Natural killer cell (primary cell): ENCODE results near the gene AIFM2. TPM values are rescaled to one million over a fixed set of nuclear protein-coding genes. Genes with fewer than 3 reads are reported as not detected.

Source experiments
- ATAC-seq, 3 donors: fragments of 150-1000 bp in 2 of 3; fragments of 200-7000 bp in 1 of 3; cut with Tn5 transposase; 1 replicate in 1 of 3; 2 replicates in 2 of 3; pipeline ENCODE4 v1.10.0; 2021; ENCODE audit warnings: mild to moderate bottlenecking in 2 of 3, moderate library complexity in 2 of 3
- DNase-seq, 2 donors: peaks; one replicate each; pipeline versions ENCODE4 v3.0.0 to v3.0.0-alpha.2; 2013 to 2021; ENCODE audit warnings: mixed read lengths in 1 of 2
- H3K27ac ChIP-seq: one replicate; pipeline ENCODE4 v1.5.1; 2013; ENCODE audit warnings: mild to moderate bottlenecking, low read length
- H3K27me3 ChIP-seq: one replicate; pipeline ENCODE4 v1.6.1; 2013; ENCODE audit warnings: low read length; ENCODE audit not compliant: control insufficient read depth, insufficient read depth
- H3K36me3 ChIP-seq: one replicate; pipeline ENCODE4 v1.6.1; 2013; ENCODE audit warnings: low read length; ENCODE audit not compliant: control insufficient read depth, insufficient read depth
- H3K4me1 ChIP-seq: one replicate; pipeline ENCODE4 v1.6.1; 2013; ENCODE audit warnings: low read length; ENCODE audit not compliant: control insufficient read depth, insufficient read depth
- H3K4me3 ChIP-seq: one replicate; pipeline ENCODE4 v1.5.1; 2013; ENCODE audit warnings: low read length
- H3K9me3 ChIP-seq: one replicate; pipeline ENCODE4 v1.6.1; 2013; ENCODE audit warnings: low read length; ENCODE audit not compliant: control insufficient read depth, insufficient read depth
- H3K27ac Mint-ChIP-seq, 2 donors: one replicate each; pipeline ENCODE4 v1.8.0; 2022; ENCODE audit warnings: mild to moderate bottlenecking in 2 of 2, mixed read lengths in 2 of 2, moderate library complexity in 1 of 2
- H3K27me3 Mint-ChIP-seq, 2 donors: one replicate each; pipeline ENCODE4 v1.8.0; 2022; ENCODE audit warnings: low read depth in 2 of 2, mixed read lengths in 2 of 2
- H3K36me3 Mint-ChIP-seq: one replicate; pipeline ENCODE4 v1.8.0; 2022; ENCODE audit warnings: mixed read lengths
- H3K4me1 Mint-ChIP-seq, 2 donors: one replicate each; pipeline ENCODE4 v1.8.0; 2022; ENCODE audit warnings: mixed read lengths in 2 of 2
- H3K4me3 Mint-ChIP-seq: one replicate; pipeline ENCODE4 v1.8.0; 2022; ENCODE audit warnings: mild to moderate bottlenecking, moderate library complexity, mixed read lengths
- H3K9me3 Mint-ChIP-seq, 2 donors: one replicate each; pipeline ENCODE4 v1.8.0; 2022; ENCODE audit warnings: mixed read lengths in 2 of 2
- WGBS: methylation state at CpG from one replicate; pipeline ENCODE4 v1.1.7; 2013; ENCODE audit warnings: missing lambda C conversion rate; ENCODE audit not compliant: insufficient coverage; 5-methylcytosine and 5-hydroxymethylcytosine counted together
- intact Hi-C: fragments of 100-400 bp; cut with micrococcal nuclease; formaldehyde crosslinking; loops from one replicate; pipeline ENCODE4 v1.14.2; 2022
- total RNA-seq, 4 donors: library from RNA; stranded (reverse); fragments of 120-200 nt in 1 of 4; gene quantifications; one replicate each; pipeline versions ENCODE4 v1.2.3 to v1.2.4, GENCODE V29; 2013 to 2022
- TF ChIP-seq, protein P1 (sequence below): fragments of 200-600 bp; IDR thresholded peaks from one replicate; pipeline ENCODE4 v1.8.0; 2022; ENCODE audit warnings: antibody characterized with exemption

Gene AIFM2
- total RNA-seq, 3 donors from 2014 or later (not counting 1 experiment from before 2014, with no cell fraction given): 3.7 to 4.2 (median 3.9) TPM

DNA sequence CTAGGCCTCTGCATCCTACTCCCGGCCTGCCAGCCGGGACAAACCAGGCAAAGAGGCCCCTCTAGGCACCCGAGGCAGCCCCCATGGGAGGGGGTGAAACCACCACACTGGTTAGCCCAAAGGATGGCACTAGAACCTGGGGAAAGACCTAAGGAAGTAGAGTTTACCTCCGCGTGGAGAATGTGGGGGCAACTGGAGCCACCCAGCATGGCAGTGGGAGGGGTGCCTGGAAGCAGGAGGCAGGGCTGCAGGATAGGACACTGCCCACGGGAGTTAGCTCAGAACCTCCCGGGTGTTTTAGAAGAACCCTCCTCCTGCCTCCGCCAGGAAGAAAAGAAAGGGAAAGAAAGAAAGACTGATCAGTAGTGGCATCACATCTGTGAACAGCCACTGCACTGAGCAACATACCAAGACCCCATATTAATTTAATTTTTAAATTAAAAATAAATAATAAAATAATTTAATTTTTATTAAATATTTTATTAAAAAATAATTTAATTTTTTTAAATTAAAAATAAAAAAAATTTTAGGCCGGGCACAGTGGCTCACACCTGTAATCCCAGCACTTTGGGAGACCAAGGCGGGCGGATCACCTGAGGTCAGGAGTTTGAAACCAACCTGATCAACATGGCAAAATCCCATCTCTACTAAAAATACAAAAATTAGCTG is 11.2 kb downstream of the AIFM2 start:
- no peaks in the 10 kb centered on the region for H3K27me3 Mint-ChIP-seq
- H3K27ac Mint-ChIP-seq: no peak overlapping the region
- peaks cover 7% of the 10 kb centered on the region for H3K4me1 ChIP-seq
- H3K27ac ChIP-seq: no peak overlapping the region
- ATAC-seq (no peak), DNase-seq (no peak)
- H3K4me1 Mint-ChIP-seq: peaks cover 1 to 6% of the 10 kb centered on the region in 2 donors
- TF ChIP-seq, protein P1, sequence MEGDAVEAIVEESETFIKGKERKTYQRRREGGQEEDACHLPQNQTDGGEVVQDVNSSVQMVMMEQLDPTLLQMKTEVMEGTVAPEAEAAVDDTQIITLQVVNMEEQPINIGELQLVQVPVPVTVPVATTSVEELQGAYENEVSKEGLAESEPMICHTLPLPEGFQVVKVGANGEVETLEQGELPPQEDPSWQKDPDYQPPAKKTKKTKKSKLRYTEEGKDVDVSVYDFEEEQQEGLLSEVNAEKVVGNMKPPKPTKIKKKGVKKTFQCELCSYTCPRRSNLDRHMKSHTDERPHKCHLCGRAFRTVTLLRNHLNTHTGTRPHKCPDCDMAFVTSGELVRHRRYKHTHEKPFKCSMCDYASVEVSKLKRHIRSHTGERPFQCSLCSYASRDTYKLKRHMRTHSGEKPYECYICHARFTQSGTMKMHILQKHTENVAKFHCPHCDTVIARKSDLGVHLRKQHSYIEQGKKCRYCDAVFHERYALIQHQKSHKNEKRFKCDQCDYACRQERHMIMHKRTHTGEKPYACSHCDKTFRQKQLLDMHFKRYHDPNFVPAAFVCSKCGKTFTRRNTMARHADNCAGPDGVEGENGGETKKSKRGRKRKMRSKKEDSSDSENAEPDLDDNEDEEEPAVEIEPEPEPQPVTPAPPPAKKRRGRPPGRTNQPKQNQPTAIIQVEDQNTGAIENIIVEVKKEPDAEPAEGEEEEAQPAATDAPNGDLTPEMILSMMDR: no peak
- H3K9me3 Mint-ChIP-seq: no peaks in the 10 kb centered on the region
- no peak overlapping the region for H3K4me3 ChIP-seq
- no peaks in the 10 kb centered on the region for H3K9me3 ChIP-seq
- H3K36me3 ChIP-seq: peaks cover 2% of the 10 kb centered on the region
- no peaks in the 10 kb centered on the region for H3K36me3 Mint-ChIP-seq
- H3K27me3 ChIP-seq: no peaks in the 10 kb centered on the region
- WGBS: 98% methylated on average over 11 of the region's 11 CpGs
- intact Hi-C loops: no loop called here
- no peak overlapping the region for H3K4me3 Mint-ChIP-seq

DNA sequence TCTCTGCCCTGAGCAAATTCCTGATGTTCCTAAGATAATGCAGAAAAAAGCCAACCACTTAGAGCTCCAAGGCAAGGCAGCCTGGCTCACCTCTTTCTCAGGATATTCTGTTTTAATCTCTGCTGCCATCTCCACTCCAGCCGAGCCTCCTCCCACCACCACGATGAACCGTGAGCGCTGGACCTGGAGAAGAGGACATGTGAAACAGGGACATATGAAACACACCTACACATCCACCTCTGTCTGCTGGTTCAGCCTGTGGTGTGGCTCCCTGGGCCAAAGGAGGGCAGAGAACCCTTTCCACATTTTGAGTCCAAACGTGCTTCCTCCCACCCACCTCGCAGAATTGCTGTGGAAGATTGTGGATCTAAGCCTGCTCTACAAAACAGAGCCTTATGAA is 12.2 kb downstream of the AIFM2 start:
- intact Hi-C loops: no loop called here
- no peaks in the 10 kb centered on the region for H3K9me3 ChIP-seq
- no peak overlapping the region for H3K4me3 Mint-ChIP-seq
- H3K4me1 Mint-ChIP-seq: peaks cover 6 to 10% of the 10 kb centered on the region in 2 donors
- no peak overlapping the region for H3K27ac Mint-ChIP-seq
- H3K27ac ChIP-seq: no peak overlapping the region
- H3K4me1 ChIP-seq: peaks cover 12% of the 10 kb centered on the region
- H3K9me3 Mint-ChIP-seq: no peaks in the 10 kb centered on the region
- ATAC-seq: no peak
- no peaks in the 10 kb centered on the region for H3K27me3 Mint-ChIP-seq
- 98% methylated on average over 6 of the region's 6 CpGs for WGBS
- TF ChIP-seq, protein P1: no peak
- DNase-seq: no peak
- H3K4me3 ChIP-seq: no peak overlapping the region
- no peaks in the 10 kb centered on the region for H3K36me3 Mint-ChIP-seq
- no peaks in the 10 kb centered on the region for H3K27me3 ChIP-seq
- peaks cover 2% of the 10 kb centered on the region for H3K36me3 ChIP-seq

DNA sequence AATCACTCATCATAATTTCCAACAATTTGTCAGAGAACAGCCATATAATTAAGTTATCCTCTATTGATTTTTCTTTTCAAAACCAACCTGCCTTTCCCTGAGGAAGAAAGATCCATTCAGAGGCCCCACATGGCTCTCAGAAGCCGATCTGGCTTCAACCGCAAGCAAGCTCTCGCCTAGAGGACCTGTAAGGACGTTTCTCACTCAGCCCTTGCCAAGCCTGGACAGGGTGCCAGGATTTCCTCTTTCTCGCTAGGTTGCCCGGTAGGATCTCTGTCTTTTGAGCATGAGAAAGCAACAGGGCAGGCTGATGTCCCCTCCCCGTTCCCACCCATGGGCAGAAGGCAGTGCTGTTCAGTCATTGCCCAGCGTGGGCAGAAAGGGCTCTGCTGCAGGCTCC is 13.0 kb downstream of the AIFM2 start:
- Mint-ChIP-seq H3K27ac (no peak overlapping the region), H3K4me1 (peaks cover 6 to 10% of the 10 kb centered on the region in 2 donors), H3K9me3 (no peaks in the 10 kb centered on the region), H3K27me3 (no peaks in the 10 kb centered on the region), H3K4me3 (no peak overlapping the region), H3K36me3 (no peaks in the 10 kb centered on the region)
- TF ChIP-seq, protein P1: no peak
- DNase-seq (no peak), ATAC-seq (no peak)
- 88% methylated on average over 8 of the region's 8 CpGs for WGBS
- Histone ChIP-seq H3K36me3 (peaks cover 5% of the 10 kb centered on the region), H3K4me1 (peaks cover 12% of the 10 kb centered on the region), H3K27ac (no peak overlapping the region), H3K4me3 (no peak overlapping the region), H3K9me3 (no peaks in the 10 kb centered on the region), H3K27me3 (no peaks in the 10 kb centered on the region)
- intact Hi-C loops: no loop called here

DNA sequence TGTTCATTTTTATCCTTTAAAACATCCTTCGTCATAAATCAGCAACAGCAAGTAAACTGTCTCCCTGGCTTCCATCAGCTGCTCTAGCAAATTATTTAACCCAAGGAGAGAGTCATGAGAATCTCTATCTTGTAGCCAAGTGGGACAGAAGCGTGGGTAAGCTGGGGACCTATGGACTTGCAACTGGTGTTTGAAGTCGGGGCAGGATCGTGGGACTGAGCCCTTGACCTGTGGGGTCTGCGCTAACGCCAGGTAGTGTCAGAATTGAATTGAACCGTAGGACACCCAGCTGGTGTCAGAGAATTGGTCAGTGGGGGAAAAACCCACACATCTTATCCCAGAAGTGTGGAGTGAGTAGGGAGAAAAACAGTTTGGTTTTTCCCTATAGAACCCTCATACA is 13.4 kb downstream of the AIFM2 start:
- 96% methylated on average over 7 of the region's 7 CpGs for WGBS
- no peaks in the 10 kb centered on the region for H3K9me3 ChIP-seq
- intact Hi-C loops: no loop called here
- no peaks in the 10 kb centered on the region for H3K27me3 Mint-ChIP-seq
- H3K27ac Mint-ChIP-seq: no peak overlapping the region
- no peak for DNase-seq
- no peaks in the 10 kb centered on the region for H3K27me3 ChIP-seq
- TF ChIP-seq, protein P1: no peak
- no peaks in the 10 kb centered on the region for H3K9me3 Mint-ChIP-seq
- H3K4me1 Mint-ChIP-seq: peaks cover 6 to 10% of the 10 kb centered on the region in 2 donors
- H3K4me1 ChIP-seq: peaks cover 12% of the 10 kb centered on the region
- ATAC-seq: no peak
- H3K27ac ChIP-seq: no peak overlapping the region
- H3K4me3 Mint-ChIP-seq: no peak overlapping the region
- peaks cover 6% of the 10 kb centered on the region for H3K36me3 ChIP-seq
- no peaks in the 10 kb centered on the region for H3K36me3 Mint-ChIP-seq
- H3K4me3 ChIP-seq: no peak overlapping the region
